WI38 (cell line): ENCODE data around the gene REPIN1.
A peak's percentile ranks its signal among the peaks of the same experiment; 100 is the strongest.

Experiments used
- H3K4me3 ChIP-seq: 2 replicates; pipeline ENCODE4 v1.5.1; 2011; ENCODE audit warnings: low read depth, mild to moderate bottlenecking, control low read depth, low read length
- CTCF ChIP-seq: IDR thresholded peaks from 2 replicates; pipeline ENCODE4 v1.5.1; 2012; ENCODE audit warnings: low read depth, mild to moderate bottlenecking, control low read depth, low read length

Gene REPIN1

GRCh38 chr7:150378115-150378852 lies 9.7 kb downstream of the REPIN1 start:
- H3K4me3 ChIP-seq, result peak overlapping the region; percentile 86
- no peak for TF ChIP-seq CTCF

GRCh38 chr7:150378853-150379440 lies 10.3 kb downstream of the REPIN1 start, which contains the start of gene ZNF775:
Gene ZNF775 (plus strand): TSS chr7:150379330. CDS start chr7:150388471, 9,141 bp downstream.
- TF ChIP-seq CTCF, result no peak

GRCh38 chr7:150379441-150380379 lies 11.1 kb downstream of the REPIN1 start:
- TF ChIP-seq CTCF, result no peak
- peak overlapping the region; percentile 86 for H3K4me3 ChIP-seq

More at GRCh38 chr7:150378853-150379440, 10.3 kb downstream of the REPIN1 start, which contains the start of gene ZNF775:
- peak within 1 kb of the TSS; percentile 86 for H3K4me3 ChIP-seq

GRCh38 chr7:150380463-150380862 lies 11.8 kb downstream of the REPIN1 start:
- peak overlapping the region; percentile 86 for H3K4me3 ChIP-seq
- no peak for TF ChIP-seq CTCF

- H3K4me3 ChIP-seq, result no peak overlapping the region
- TF ChIP-seq CTCF, result no peak
Measured at GRCh38 chr7:150381096-150381495, 12.5 kb downstream of the REPIN1 start.

GRCh38 chr7:150381785-150382122 lies 13.1 kb downstream of the REPIN1 start:
- no peak for TF ChIP-seq CTCF
- H3K4me3 ChIP-seq, result no peak overlapping the region
